K562 (cell line): ENCODE data around the gene GGCT. TPM values are rescaled to one million over a fixed set of nuclear protein-coding genes. Genes with fewer than 3 reads are reported as not detected.
A peak's percentile ranks its signal among the peaks of the same experiment; 100 is the strongest.

Experiments used
- ATAC-seq: fragments of 200-7000 bp; cut with Tn5 transposase; 3 replicates; pipeline ENCODE4 v1.9.1; 2020; ENCODE audit warnings: moderate library complexity
- Bru-seq: library from RNA; stranded (reverse); fragments of 400-500 nt; gene quantifications from one replicate; lab custom pipeline; 2021; lab: Mats Ljungman, UMichigan
- BruChase-seq, 2 experiments: library from RNA; stranded (reverse); fragments of 400-500 nt; gene quantifications; one replicate each; lab custom pipeline; 2021; lab: Mats Ljungman, UMichigan
- BruUV-seq: library from RNA; stranded (reverse); fragments of 400-500 nt; replicated peaks from 2 replicates; lab custom pipeline; 2021; lab: Mats Ljungman, UMichigan
- CTCF ChIA-PET: fragments of 300-600 bp; formaldehyde crosslinking; extraction: SDS; loops from one replicate; lab custom pipeline; 2021; ENCODE audit warnings: low intra/inter-chr PET ratio; lab: Yijun Ruan, JAX
- POLR2A ChIA-PET: fragments of 300-600, 350-650 bp; sonication (Branson Sonifier 250); formaldehyde crosslinking; extraction: SDS; loops from one replicate; lab custom pipeline; 2021; ENCODE audit warnings: antibody characterized with exemption, inconsistent platforms; lab: Yijun Ruan, JAX
- DNase-seq, 4 experiments: peaks; one replicate each; pipeline versions ENCODE4 v3.0.0 to v3.0.0-alpha.2; 2011 to 2018; ENCODE audit warnings: low spot score in 3 of 4, mixed read lengths in 3 of 4; ENCODE audit errors: extremely low read depth in 1 of 4
- FAIRE-seq: peaks from 2 replicates; lab custom pipeline; 2011; peaks lifted over from hg19 to GRCh38; lab: Jason Lieb, UNC
- H2AFZ ChIP-seq: 2 replicates; pipeline ENCODE4 v1.6.0; 2011; ENCODE audit warnings: low read depth, low read length, control low read depth, inconsistent platforms
- H3K27ac ChIP-seq: fragments of 200-600 bp; 3 replicates; pipeline ENCODE4 v1.8.0; 2011; ENCODE audit warnings: low read depth, mild to moderate bottlenecking, control low read depth, inconsistent platforms, low read length, moderate library complexity, mixed read lengths; ENCODE audit errors: extremely low read depth
- H3K27me3 ChIP-seq, 2 experiments: fragments of 300-600 bp in 1 of 2; 2 replicates in 1 of 2; 3 replicates in 1 of 2; pipeline versions ENCODE4 v1.6.0 to v1.8.0; 2011; ENCODE audit warnings: inconsistent platforms in 2 of 2, low read length in 2 of 2, mild to moderate bottlenecking in 1 of 2, mixed read lengths in 1 of 2, moderate library complexity in 1 of 2; ENCODE audit not compliant: control insufficient read depth in 2 of 2, insufficient read depth in 2 of 2
- H3K36me3 ChIP-seq: fragments of 300-600 bp; 3 replicates; pipeline ENCODE4 v1.8.0; 2011; ENCODE audit warnings: mild to moderate bottlenecking, low read length, inconsistent platforms; ENCODE audit not compliant: control insufficient read depth, insufficient read depth
- H3K4me1 ChIP-seq, 2 experiments: fragments of 200-600 bp in 1 of 2; replicated peaks in 1 of 2; 2 replicates in 1 of 2; 3 replicates in 1 of 2; pipeline versions ENCODE4 v1.5.1 to v1.8.0; 2011; ENCODE audit warnings: inconsistent platforms in 2 of 2, low read length in 2 of 2, mild to moderate bottlenecking in 1 of 2, mixed read lengths in 1 of 2, moderate library complexity in 1 of 2; ENCODE audit not compliant: control insufficient read depth in 2 of 2, insufficient read depth in 2 of 2
- H3K4me2 ChIP-seq: 2 replicates; pipeline ENCODE4 v1.6.1; 2011; ENCODE audit warnings: low read length, control low read depth, inconsistent platforms, mixed read lengths; ENCODE audit not compliant: insufficient read depth
- H3K4me3 ChIP-seq: fragments of 200-600 bp; sonication (generic), shearing (Covaris generic); 2 replicates; pipeline ENCODE4 v1.5.1; 2016; ENCODE audit warnings: control low read depth, inconsistent platforms
- H3K79me2 ChIP-seq: fragments of 200-600 bp; 3 replicates; pipeline ENCODE4 v1.8.0; 2011; ENCODE audit warnings: low read length, inconsistent platforms; ENCODE audit not compliant: control insufficient read depth, insufficient read depth
- H3K9ac ChIP-seq, 2 experiments: 2 replicates each; pipeline versions ENCODE4 v1.6.0 to v1.6.1; 2011; ENCODE audit warnings: low read depth in 2 of 2, low read length in 2 of 2, control low read depth in 1 of 2, inconsistent platforms in 1 of 2, mild to moderate bottlenecking in 1 of 2, mixed read lengths in 1 of 2; ENCODE audit not compliant: insufficient read depth in 1 of 2
- H3K9me1 ChIP-seq: one replicate; pipeline ENCODE4 v1.6.0; 2011; ENCODE audit warnings: inconsistent platforms, mild to moderate bottlenecking, low read length, moderate library complexity; ENCODE audit not compliant: control insufficient read depth, insufficient read depth
- H3K9me3 ChIP-seq: replicated peaks from 2 replicates; pipeline ENCODE4 v1.5.1; 2011; ENCODE audit warnings: low read depth, low read length, inconsistent platforms; ENCODE audit not compliant: control insufficient read depth, insufficient read depth
- H4K20me1 ChIP-seq: replicated peaks from 2 replicates; pipeline ENCODE4 v1.6.1; 2011; ENCODE audit warnings: low read length, inconsistent platforms, mixed read lengths; ENCODE audit not compliant: control insufficient read depth, insufficient read depth
- CHD1 ChIP-seq: fragments of 200-600 bp; sonication (generic); IDR thresholded peaks from one replicate; pipeline ENCODE4 v1.6.1; 2012; ENCODE audit warnings: mild to moderate bottlenecking, moderate library complexity, low read length, inconsistent platforms
- EGR1 ChIP-seq: fragments of 450-650 bp; conservative IDR thresholded peaks from 2 replicates; pipeline ENCODE4 v1.6.1; 2017; ENCODE audit warnings: mild to moderate bottlenecking
- KDM5B ChIP-seq: fragments of 200-600 bp; sonication (generic); IDR thresholded peaks from 2 replicates; pipeline ENCODE4 v1.6.1; 2012; ENCODE audit warnings: low read depth, mild to moderate bottlenecking, moderate library complexity, low read length, control low read depth, inconsistent platforms; ENCODE audit not compliant: insufficient replicate concordance
- MBD2 ChIP-seq: sonication (generic); IDR thresholded peaks from 2 replicates; pipeline ENCODE4 v1.6.1; 2016; ENCODE audit warnings: low read depth, borderline replicate concordance
- PHF21A ChIP-seq: fragments of 450-650 bp; IDR thresholded peaks from 2 replicates; pipeline ENCODE4 v1.6.1; 2017; ENCODE audit warnings: low read depth, borderline replicate concordance
- ZBTB7A ChIP-seq: IDR thresholded peaks from 2 replicates; pipeline ENCODE4 v1.6.1; 2011; ENCODE audit warnings: low read depth, mild to moderate bottlenecking, low read length, moderate library complexity, borderline replicate concordance; ENCODE audit not compliant: control insufficient read depth
- ZFX ChIP-seq: sonication (generic); formaldehyde crosslinking; IDR thresholded peaks from 2 replicates; pipeline ENCODE4 v1.8.0; 2022; ENCODE audit warnings: mild to moderate bottlenecking, missing genetic modification reagents, moderate library complexity
- WGBS: fragments of 100-300 bp; shearing (Covaris generic); methylation state at CpG from one replicate; pipeline ENCODE4 v1.1.6; 2016; ENCODE audit warnings: low coverage, mixed read lengths; ENCODE audit not compliant: insufficient coverage; ENCODE audit errors: missing lambda C conversion rate; 5-methylcytosine and 5-hydroxymethylcytosine counted together
- in situ Hi-C: fragments of 300-500 bp; cut with MboI; formaldehyde crosslinking; loops from 4 replicates; pipeline ENCODE4 v1.15.0; 2018; ENCODE audit warnings: inconsistent platforms, mixed read lengths
- intact Hi-C: fragments of 100-400 bp; cut with micrococcal nuclease; formaldehyde crosslinking; loops from 2 replicates; pipeline ENCODE4 v1.14.2; 2022
- long read RNA-seq, 3 experiments: library from polyadenylated mRNA in 2 of 3; library from RNA in 1 of 3; unstranded in 2 of 3; stranded (forward) in 1 of 3; transcript quantifications; one replicate each; pipeline ENCODE4 v2.0.0, GENCODE V29; 2019 to 2022
- polyA minus RNA-seq, 3 experiments: library from RNA; depleted of rRNA, polyadenylated mRNA; stranded (reverse); fragments of >200 nt; gene quantifications; 2 replicates each; pipeline ENCODE4 v1.2.3, GENCODE V29; 2011
- polyA plus RNA-seq, 8 experiments: library from polyadenylated mRNA; depleted of rRNA in 4 of 8; stranded (reverse) in 5 of 8; unstranded in 3 of 8; fragments of >200 nt; fragmentation: Nextera tagmentation in 2 of 8; fragmentation: Illumina TruSeq in 1 of 8; extraction: Ambion mirVana in 2 of 8; extraction: Trizol in 1 of 8; gene quantifications; 2 replicates each; pipeline versions ENCODE4 v1.2.1 to v1.2.3, GENCODE V29; 2011 to 2014; ENCODE audit warnings: inconsistent platforms in 1 of 8, missing spikeins in 1 of 8
- total RNA-seq, 7 experiments: library from RNA; depleted of rRNA in 6 of 7; stranded (reverse); fragments of >200 nt in 6 of 7; fragmentation: Illumina TruSeq in 2 of 7; extraction: Trizol in 2 of 7; gene quantifications; 2 replicates each; pipeline versions ENCODE4 v1.2.1 to v1.2.3, GENCODE V29; 2011 to 2021; ENCODE audit warnings: low replicate concordance in 1 of 7
- TF ChIP-seq, protein P1 (sequence below), 2 experiments: fragments of 150-350 bp in 1 of 2; IDR thresholded peaks; 2 replicates each; pipeline ENCODE4 v1.6.1; 2012 to 2016; ENCODE audit warnings: low read depth in 2 of 2, low read length in 2 of 2, mild to moderate bottlenecking in 1 of 2, moderate library complexity in 1 of 2

The GGCT gene
- 9.2 and 19.4 TPM in 2 replicates for total RNA-seq (2011; cell fraction: chromatin; rRNA removed; ENCODE audit: low replicate concordance)
- 9.2 and 13.2 TPM in 2 replicates for total RNA-seq (2011; cell fraction: nucleolus; rRNA removed)
- 15.5 and 27.6 TPM in 2 replicates for total RNA-seq (2011; cell fraction: nucleoplasm; rRNA removed)
- total RNA-seq (2014; rRNA removed) (109 and 110 TPM in 2 replicates), total RNA-seq (2014; rRNA removed; fragmentation: Illumina TruSeq; extraction: Trizol) (157 and 168 TPM in 2 replicates), total RNA-seq (2015; rRNA removed; fragmentation: Illumina TruSeq; extraction: Trizol) (119 and 136 TPM in 2 replicates), total RNA-seq (2021) (97.1 and 98.3 TPM in 2 replicates), polyA plus RNA-seq (2011; rRNA removed) (58.6 and 79.0 TPM in 2 replicates), polyA plus RNA-seq (2014; fragmentation: Illumina TruSeq; extraction: Trizol) (127 and 133 TPM in 2 replicates), polyA plus RNA-seq (2014; fragmentation: Nextera tagmentation; extraction: Ambion mirVana) (100 to 1,000 TPM; 285 to 349 TPM), polyA plus RNA-seq (2014; rRNA removed) (174 and 176 TPM in 2 replicates), polyA minus RNA-seq (2011; rRNA and poly(A)+ RNA removed) (15.7 and 17.3 TPM in 2 replicates), Bru-seq, nascent RNA (percentile 92 among the genes with signal in this experiment), BruChase-seq, experiment 1, labeled RNA remaining after a 2-hour chase (percentile 94 among the genes with signal in this experiment), BruChase-seq, experiment 2, labeled RNA remaining after a 6-hour chase (percentile 94 among the genes with signal in this experiment)
- polyA plus RNA-seq (2011; cell fraction: cytosol; rRNA removed) = 36.9 and 38.3 TPM in 2 replicates
- polyA plus RNA-seq (2011; cell fraction: nucleus; rRNA removed) = 25.2 and 29.3 TPM in 2 replicates
- polyA plus RNA-seq (2012) = 111 and 128 TPM in 2 replicates
- 9.3 and 13.7 TPM in 2 replicates for polyA minus RNA-seq (2011; cell fraction: cytosol; rRNA and poly(A)+ RNA removed)
- polyA minus RNA-seq (2011; cell fraction: nucleus; rRNA and poly(A)+ RNA removed) = 11.4 and 12.6 TPM in 2 replicates
- long read RNA-seq, experiment 1, transcript GGCT-207 (3 exons, 1,012 nt) = minor isoform, 63 of 204 reads
- long read RNA-seq, experiment 1, transcript GGCT-202 (4 exons, 1,173 nt) = major isoform, 120 of 204 reads
- long read RNA-seq, experiment 1, partial matches to known transcripts = 4 of 204 reads
- long read RNA-seq, experiment 1, other reads (novel, unspliced or antisense) = 9 of 204 reads
- long read RNA-seq, experiment 2, transcript GGCT-202 (4 exons, 1,173 nt) = major isoform, 51 of 105 reads
- long read RNA-seq, experiment 2, transcript GGCT-207 (3 exons, 1,012 nt) = minor isoform, 39 of 105 reads
- long read RNA-seq, experiment 2, partial matches to known transcripts = 12 of 105 reads
- long read RNA-seq, experiment 2, other reads (novel, unspliced or antisense) = 0 of 105 reads
- long read RNA-seq, experiment 3, transcript GGCT-207 (3 exons, 1,012 nt) = minor isoform, 33 of 156 reads
- long read RNA-seq, experiment 3, transcript GGCT-202 (4 exons, 1,173 nt) = major isoform, 88 of 156 reads
- long read RNA-seq, experiment 3, partial matches to known transcripts = 22 of 156 reads
- long read RNA-seq, experiment 3, other reads (novel, unspliced or antisense) = 4 of 156 reads

- ATAC-seq = peak; percentile 98
- DNase-seq = peak; percentile 99 to 100 (median 100)
- no TSS peak for BruUV-seq
- in situ Hi-C loops = no loop called here
- H3K27me3 ChIP-seq = no peaks in the 10 kb centered on the region
- WGBS = under 1% methylated on average over 60 of the region's 64 CpGs
- H3K9ac ChIP-seq = peak within 1 kb of the TSS; percentile 86 to 98
- H3K27ac ChIP-seq = peak within 1 kb of the TSS; percentile 82
- ChIA-PET POLR2A (interaction anchor here (0.6 to 1.5 kb wide), 5 partner anchors 10 to 649 kb away, joined by 3 to 5 read pairs (median 4); no protein-coding TSS in a partner anchor), CTCF (no interaction called here)
- peaks cover 51% of the 10 kb centered on the region for H3K79me2 ChIP-seq
- FAIRE-seq = peak; percentile 99
- H3K4me3 ChIP-seq = peak within 1 kb of the TSS; percentile 82
- intact Hi-C loops = loop anchor here (1.0 to 5.0 kb wide), 2 partner anchors 26 to 222 kb away; partner anchors contain the start of genes NOD1 and ZNRF2
- no peaks in the 10 kb centered on the region for H4K20me1 ChIP-seq
- peak within 1 kb of the TSS; percentile 98 for H3K4me2 ChIP-seq
- H3K9me1 ChIP-seq = no peaks in the 10 kb centered on the region
- H3K36me3 ChIP-seq = peaks cover 31% of the 10 kb centered on the region
- peaks cover 14 to 16% of the 10 kb centered on the region in 2 experiments; a peak in 4 of 5 replicates for H3K4me1 ChIP-seq
- H2AFZ ChIP-seq = peak within 1 kb of the TSS; percentile 99
- H3K9me3 ChIP-seq = no peaks in the 10 kb centered on the region
- peak; percentile 96 for TF ChIP-seq EGR1
- peak; percentile 73; the same call in 1 of the 2 replicates for TF ChIP-seq ZBTB7A
- peak; percentile 96 for TF ChIP-seq MBD2
- peak; percentile 78 for TF ChIP-seq ZFX (CRISPR knock-in tag)
- TF ChIP-seq, protein P1, sequence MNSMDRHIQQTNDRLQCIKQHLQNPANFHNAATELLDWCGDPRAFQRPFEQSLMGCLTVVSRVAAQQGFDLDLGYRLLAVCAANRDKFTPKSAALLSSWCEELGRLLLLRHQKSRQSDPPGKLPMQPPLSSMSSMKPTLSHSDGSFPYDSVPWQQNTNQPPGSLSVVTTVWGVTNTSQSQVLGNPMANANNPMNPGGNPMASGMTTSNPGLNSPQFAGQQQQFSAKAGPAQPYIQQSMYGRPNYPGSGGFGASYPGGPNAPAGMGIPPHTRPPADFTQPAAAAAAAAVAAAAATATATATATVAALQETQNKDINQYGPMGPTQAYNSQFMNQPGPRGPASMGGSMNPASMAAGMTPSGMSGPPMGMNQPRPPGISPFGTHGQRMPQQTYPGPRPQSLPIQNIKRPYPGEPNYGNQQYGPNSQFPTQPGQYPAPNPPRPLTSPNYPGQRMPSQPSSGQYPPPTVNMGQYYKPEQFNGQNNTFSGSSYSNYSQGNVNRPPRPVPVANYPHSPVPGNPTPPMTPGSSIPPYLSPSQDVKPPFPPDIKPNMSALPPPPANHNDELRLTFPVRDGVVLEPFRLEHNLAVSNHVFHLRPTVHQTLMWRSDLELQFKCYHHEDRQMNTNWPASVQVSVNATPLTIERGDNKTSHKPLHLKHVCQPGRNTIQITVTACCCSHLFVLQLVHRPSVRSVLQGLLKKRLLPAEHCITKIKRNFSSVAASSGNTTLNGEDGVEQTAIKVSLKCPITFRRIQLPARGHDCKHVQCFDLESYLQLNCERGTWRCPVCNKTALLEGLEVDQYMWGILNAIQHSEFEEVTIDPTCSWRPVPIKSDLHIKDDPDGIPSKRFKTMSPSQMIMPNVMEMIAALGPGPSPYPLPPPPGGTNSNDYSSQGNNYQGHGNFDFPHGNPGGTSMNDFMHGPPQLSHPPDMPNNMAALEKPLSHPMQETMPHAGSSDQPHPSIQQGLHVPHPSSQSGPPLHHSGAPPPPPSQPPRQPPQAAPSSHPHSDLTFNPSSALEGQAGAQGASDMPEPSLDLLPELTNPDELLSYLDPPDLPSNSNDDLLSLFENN (IDR thresholded peaks at IDR 0.05; ENCODE audit: low read depth in 2 of 2, low read length in 2 of 2) = no peak
- TF ChIP-seq CHD1 = peak; percentile 78
- TF ChIP-seq PHF21A = peak; percentile 19; the same call in 1 of the 2 replicates
- peak; percentile 94 for TF ChIP-seq KDM5B
These were observed at the start of gene GGCT for GRCh38 chr7:30504301-30505173. Gene GGCT, minus strand, starts transcription at chr7:30504829. Its CDS starts 120 bp downstream, at chr7:30504709.
